SIG-M5 treated with dmso at 0.1 percent for 504 hours (cell line): ENCODE data around the gene OBP2B.
"Not testable (repeated sequence)": the region's sequence is repeated elsewhere in the genome, so short reads cannot be mapped to it uniquely, and the experiment has no call there.

Experiments
- DNase-seq: peaks from one replicate; lab custom pipeline; 2025; ENCODE audit not compliant: unreplicated experiment; lab: John Stamatoyannopoulos, UW

Gene OBP2B

DNA sequence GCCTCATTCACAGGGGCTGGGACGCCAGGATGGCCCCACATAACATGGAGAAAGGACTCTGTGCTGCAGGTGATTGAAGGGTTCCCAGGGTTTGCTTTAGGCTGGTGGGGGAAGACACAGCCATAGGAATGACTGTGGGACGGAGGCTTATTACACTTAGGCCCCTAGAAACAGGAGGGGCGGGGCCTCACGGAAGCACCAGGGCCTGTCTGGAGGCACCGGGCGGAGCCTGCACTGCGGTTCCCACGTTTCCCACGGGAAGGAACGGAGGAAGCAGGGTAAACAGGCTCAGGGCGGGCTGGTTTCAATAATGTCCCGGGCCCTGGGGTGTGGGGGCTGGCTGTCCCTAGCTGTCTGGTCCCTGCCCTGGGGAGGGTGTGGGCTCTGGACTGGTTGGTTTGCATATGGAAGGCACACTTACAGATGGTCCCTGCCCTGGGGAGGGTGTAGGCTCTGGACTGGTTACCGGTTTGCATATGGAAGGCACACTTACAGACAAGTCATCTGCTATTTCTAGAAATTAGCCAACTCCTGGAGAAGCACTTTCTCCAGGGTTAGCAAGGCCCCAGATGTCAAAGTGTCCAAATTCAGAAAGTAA lies 14.2 kb upstream of the OBP2B start:
- DNase-seq, result not testable (repeated sequence)

DNA sequence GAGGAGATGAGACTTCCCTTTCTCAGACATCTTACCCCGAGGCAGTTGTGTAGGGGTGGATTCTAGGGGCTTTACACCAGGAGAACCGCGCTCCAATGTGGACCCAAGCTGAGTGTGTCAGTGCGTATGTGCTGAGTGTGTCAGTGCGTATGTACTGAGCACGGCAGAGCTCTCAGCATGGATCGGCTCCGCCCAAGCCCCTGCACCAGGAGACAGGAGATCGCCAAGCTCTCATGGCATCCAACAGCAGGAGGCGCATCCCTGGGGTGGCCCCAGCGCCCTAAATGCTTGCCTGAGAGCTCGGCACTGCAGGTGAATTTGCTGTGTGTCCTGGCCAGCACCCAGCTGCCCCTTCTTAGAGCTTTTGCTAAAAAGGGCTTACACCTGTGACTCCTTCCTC lies 12.9 kb upstream of the OBP2B start:
- not testable (repeated sequence) for DNase-seq

DNA sequence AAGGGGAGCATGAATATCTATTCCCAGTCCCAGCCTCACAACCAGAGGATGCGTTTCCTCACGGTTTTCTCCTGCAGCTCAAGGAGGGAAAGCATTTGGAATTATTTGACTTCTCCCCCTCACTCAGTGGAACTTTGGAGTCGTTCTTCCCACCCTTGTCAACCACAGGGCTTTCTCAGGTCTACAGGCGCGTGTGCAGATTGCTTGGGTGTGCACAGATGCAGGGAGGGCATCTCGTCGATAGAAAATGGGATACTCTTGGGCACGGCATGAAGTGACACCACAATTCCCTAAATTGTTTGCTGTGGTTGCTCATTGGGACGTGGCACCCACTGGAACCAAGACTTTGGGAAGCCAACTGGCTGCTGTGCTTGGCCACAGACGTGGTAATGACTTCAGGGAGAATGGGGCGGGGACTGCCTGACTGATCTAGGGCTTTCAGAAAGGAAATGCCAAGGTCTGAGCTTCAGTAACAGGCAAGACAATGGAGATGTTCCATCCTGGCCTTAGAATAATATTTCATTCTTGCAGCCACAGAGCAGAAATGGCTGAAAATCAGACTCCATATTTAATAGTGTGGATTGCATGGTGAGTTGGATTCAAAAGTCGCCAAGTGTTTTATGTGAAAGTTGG lies 12.2 kb upstream of the OBP2B start:
- DNase-seq, result no peak

DNA sequence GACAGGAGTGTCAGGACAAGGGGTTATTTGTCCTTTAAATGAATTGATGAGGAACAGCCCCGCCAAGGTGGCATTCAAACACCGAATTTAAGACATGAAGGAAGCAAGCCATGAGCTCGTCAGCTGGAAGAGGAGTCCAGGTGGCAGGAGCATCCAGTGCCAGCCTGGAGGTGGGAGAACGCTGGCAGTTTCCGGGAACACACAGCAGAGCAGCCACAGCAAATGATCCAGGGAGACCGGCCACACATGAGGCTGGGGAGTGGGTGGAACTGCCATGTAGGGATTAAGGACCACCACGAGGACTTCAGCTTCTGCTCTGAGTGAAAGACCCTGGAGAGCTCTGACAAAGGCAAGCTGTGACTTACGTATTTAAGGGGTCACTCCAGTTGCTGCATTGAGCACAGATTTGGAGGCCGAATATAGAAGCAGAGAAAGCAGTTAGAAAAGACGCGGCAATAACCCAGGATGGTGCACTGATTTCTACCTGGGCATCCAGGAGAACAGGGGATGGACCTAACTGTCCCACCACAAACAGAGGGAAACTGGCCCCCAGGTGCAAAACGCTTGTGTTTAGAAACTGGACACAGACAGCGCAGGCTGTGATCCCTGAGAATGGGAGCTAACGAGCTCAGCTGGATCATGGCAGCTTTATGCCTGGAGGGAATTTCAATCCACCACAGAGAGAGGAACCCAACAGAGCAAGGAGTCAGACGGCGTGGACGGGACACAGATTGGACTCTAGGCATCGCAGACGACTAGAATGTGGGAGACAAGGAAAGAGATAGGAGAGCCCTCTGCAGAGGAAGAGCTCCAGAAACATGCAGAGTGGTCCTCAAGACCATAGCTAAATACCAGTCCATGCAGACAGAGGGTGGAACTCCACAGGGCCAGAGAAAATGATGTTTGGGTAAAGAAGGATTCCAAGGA lies 9.3 kb upstream of the OBP2B start:
- DNase-seq, result not testable (repeated sequence)

DNA sequence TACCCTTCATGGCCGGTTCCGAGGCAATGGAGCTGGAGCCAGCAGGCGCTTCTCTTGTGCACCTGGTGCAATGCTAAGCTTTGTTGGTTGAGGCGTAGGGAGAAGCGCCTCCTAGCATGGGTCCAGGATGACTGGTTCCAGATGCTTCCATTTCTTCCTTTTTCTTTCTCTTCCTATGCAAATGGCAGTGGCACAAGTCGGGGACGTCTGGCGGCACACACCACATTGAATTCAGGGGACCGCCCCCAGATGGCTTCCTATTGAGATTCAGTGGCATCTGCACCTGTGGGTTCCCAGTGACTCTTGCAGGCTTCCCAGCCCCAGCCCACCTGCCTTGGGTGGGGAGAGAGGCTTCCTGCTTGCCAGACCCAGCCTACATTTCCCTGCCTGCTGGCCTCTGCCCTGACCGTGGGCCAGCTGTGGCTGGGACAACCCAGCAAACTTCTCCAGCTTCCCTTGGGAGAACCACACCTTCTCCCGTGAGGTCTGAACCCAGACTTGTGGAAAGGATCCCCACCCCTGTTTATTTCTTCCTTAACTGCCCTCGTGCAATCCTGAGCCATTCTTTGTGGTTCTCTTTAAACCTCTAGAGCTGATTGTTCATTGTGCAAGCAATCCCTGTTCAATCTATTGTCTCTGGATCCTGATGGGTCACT lies 8.4 kb upstream of the OBP2B start:
- DNase-seq, result not testable (repeated sequence)

DNA sequence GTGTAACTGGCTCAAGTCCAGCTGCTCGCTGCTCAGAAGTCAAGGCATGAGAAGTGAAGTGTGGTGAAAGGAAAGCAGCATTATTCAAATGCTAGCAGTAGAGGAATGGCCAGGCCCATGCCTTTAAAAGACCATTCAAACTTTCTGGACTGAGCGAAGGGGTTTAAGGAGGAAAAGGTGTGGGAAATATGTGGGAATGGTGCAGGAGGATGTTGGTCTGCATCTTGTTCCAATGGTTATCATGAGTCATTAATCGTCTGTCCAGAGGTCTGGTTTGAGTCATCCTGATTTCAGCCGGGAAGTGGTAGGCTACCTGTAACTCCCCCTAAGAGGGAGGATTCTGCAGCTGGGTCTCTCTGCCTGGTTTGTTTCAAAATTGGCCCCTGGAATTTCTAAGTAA lies 5.2 kb upstream of the OBP2B start:
- not testable (repeated sequence) for DNase-seq

DNA sequence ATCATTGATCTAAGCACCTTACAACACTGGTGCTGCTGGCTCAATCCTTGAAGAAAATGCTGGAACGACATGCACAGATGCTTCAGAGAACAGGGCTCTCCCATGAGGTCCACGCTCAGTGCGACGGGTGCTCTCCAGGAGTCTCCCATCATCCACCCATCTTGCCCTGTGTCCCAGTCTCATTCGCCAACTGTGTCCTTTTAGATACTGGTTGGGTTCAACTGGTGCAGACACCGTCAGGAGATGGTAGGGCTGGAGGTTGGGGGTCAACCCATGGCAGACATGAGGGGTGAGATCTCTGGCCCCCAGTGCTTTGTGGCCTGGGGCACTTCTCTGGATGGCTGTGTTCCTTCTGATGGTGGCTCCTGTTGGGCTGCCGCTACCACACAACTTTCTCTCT lies 1.6 kb upstream of the OBP2B start:
- DNase-seq, result no peak

DNA sequence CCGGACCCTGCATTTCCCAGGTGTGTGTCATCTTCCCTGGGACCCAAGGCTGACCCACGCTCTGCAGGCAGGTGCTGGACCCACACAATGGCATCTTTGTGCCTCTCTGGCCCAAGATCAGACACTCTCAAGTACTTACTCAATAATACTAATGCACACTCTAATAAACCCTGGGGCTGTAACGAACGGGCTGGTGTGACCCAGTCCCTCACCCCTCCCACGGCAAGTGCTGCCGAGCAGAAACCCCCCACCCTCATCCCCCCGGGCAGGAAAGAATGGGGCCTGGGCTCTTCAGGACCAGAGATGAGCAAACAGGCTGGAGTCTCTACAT lies 1.1 kb upstream of the OBP2B start:
- no peak for DNase-seq

DNA sequence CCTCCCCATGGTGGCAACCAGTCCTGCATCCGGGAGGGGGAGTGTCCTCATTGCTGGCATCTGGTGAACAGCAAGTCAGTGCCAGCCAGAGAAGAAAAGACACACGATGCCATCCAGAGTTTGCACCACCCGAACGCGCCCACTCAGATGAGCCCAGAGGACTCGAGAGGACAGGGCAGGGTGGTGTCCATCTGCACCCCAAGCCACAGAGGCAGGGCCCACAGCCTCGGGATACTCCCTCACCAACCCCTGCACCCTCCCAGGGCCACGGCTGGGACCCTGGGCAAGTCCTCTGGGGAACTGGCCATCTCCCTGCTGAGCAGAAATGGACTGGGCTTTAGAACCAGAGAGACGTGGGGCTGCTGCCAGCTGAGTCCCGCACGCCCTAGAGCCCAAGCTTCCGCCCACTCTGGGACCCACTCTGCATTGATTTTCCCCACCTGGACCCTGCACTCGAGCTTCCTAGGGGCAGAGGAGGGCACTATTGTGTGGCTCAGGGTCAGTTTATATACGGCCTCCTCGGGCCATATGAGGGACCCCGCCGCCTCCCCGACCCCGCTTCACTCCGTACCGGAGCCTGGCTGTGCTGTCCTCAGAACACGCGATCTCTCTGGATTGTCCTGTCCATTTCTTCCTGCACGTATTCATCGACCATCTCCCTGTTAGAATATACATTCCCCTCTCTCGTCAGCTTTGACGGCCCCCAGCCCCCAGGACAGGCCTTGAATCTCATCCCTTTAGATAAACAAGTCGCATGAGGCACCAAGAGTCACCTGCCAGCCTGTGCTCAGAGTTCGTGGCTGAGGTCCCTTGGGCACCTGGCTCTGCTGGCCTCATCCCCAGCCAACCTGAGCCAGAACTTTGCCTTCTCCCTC lies 514 bp upstream of the OBP2B start:
- DNase-seq, result not testable (repeated sequence)

DNA sequence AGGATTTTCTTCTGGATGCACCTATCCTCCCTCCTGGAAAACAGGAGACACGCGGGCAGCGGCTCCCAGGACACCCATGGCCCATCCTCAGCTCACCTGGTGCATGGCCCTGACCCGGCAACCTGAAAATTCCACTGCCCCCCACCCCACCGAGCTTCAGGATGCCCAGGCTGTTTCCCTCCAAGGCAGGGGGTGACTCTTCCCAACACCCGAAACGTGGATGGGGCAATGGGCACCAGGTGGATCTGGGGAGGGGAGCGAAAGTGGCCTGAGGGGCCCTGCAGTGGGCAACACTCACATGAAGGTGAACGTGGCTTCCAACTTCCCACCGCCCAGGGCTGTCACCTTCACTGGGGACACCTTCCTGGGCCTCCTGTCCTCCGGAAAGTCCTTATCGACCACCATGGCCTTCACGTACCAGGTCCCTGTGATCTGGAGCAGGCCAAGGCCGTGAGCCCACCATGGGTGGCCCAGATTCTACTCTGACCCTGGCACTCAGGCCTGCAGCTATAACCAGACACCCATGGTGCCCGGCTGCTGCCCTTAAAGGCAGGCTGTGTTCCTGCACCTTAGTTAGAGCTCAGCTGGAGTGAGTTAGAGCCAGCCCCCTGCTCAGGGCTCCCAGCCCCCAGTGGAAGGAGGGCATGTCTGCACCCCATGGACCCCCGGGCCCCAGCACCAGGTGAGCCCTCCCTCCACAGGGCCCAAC lies 725 bp downstream of the OBP2B start:
- not testable (repeated sequence) for DNase-seq

DNA sequence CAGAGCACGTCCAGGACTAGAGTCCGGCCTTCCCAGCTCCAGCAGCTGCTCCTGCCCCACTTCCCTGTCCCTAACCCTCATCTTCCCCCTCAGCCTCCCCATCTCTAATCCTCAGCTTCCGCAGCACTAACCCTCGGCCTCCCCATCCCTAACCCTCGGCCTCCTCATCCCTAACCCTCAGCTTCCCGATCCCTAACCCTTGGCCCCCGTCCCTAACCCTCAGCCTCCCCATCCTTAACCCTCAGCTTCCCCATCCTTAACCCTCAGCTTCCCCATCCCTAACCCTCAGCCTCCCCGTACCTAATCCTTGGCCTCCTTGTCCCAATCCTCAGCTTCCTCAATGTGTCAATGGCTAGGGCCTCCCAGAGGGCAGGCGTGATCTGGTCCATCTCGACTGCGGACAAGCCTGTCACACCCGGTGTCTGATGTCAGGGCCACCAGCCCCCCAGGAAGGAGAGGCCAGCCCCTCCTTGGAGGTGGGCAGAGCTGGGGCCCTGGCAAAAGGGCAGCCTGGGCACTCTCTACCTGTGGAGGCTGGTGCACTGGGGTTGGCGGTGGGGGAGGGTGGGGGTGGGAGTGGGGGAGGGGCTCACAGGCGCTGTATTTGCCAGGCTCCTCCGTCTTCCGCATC lies 1.4 kb downstream of the OBP2B start:
- no peak for DNase-seq

DNA sequence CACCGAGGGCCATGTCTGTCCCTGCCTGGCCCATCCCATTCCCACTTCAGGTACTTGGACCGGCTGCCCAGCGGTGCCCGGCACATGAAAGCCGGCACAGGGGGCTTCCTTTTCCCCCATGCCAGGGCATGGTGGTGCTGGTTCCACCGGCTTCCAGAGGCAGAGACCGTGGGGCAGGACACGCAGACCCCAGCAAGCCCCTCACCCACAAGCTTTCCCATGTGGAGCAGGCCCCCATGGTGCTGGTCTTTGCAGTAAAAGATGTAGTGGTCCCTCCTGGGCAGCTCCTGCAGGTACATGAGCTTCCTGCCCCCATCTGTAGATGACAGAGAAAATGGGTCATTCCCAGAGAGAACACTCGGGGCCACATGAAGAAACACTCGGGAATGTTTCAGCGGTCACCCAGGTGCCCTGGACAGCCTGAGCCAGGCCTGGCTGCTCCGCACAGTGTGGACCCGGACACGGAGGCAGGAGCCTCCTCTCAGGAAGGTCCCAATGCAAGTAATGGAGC lies 2.0 kb downstream of the OBP2B start:
- DNase-seq, result no peak

DNA sequence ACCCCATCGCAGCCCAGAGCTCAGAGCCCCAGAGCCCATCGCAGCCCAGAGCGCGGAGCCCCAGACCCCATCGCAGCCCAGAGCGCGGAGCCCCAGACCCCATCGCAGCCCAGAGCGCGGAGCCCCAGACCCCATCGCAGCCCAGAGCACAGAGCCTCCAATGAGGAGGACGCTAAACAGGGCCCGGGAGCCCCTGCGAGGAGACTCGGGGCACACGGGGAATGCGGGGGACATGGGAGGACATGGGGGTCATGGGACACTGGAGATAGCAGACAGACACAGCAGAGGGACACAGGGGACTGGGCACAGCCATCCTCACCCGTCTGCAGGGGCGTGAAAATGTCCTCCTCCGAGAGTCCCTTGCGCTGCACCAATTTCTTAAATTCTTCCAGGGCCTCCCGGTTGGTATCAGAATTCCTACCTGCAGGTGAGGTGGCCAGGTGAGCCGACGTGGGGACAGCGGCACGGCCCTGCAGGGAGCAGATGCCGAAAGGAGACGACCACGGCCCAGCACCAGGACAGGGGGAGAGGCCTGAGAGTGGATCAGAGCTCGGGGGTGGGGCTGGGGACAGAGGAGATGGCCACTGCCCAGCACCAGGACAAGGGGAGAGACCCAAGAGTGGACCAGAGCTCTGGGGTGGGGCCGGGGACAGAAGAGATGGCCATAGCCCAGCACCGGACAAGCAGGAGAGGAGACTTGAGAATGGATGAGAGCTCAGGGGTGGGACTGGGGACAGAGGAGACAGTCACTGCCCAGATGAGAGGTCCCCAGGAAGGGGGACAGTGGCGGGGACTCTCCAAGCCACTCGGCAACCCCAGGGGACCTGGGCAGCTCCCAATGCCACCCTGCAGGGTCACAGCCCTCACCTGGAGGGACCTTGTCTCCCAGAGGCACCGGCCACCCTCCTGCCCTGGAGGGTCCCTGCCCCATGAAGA lies 2.8 kb downstream of the OBP2B start:
- DNase-seq, result no peak

DNA sequence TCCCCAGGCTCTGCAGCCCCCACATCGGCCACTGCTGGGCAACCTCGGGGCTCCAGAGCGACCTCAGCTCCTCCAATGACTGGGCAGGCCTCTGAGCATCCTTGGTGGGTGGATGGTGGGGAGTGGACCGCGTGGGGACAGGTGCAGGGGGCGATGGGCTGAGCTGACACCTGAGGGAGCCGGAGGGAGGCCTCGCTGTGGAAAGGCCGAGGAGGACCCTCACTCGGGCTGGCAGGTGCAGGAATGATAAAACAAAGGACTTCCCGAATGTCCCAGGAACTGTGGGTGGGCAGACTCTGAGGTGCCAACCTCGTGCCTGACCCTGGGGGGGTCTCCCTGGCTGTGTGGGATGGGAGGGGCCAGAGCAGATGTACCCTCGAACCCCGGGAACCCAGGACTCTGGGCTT lies 3.6 kb downstream of the OBP2B start:
- not testable (repeated sequence) for DNase-seq

DNA sequence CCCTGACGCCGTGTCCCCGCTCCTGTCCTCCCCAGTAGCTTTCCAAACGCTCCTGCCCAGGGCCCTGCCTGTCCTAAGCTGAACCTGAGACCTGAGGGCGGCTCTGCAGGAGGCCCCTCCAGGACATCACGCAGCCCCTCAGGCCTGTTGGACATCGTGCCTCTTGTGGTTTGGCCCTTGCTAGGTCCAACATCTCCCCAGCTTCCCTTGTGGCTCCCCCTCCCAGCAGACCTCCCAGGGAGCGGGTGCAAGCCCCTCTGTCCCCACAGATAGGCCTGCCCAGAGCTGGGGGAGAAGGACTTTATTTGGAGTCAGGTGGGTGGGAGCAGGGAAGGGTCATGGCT lies 4.1 kb downstream of the OBP2B start:
- no peak for DNase-seq

DNA sequence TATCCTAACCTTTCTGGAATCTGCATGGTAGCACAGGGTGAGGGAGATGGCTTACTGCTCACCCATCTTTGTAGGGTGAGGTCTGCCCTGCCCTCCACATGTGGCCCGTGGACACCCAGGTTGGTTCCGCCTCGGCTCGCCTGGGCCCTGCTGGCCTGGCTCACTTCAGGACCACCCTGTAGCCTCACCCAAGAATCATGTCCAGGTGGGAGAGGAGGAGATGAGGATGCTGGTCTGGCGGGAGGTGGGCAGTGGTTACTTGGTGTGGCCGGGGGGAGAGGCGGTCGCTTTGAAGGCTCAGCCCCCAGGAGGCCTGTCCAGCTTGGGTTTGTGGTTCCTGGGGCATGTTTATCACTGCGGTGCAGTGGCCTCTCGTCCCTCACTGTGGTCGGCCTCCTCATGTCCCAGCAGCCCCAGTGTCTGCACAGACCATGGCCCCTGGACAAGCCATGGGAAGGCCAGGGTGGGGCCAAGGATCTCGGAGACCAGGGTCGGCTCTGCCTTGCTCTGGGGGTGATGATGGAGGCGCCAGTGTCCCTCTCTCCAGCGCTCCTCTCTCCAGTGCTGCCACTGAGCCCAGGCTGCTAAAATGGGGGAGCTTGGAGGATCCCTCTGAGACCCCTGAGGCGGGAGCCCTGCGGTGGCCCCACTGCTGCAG lies 4.6 kb downstream of the OBP2B start:
- DNase-seq, result no peak

DNA sequence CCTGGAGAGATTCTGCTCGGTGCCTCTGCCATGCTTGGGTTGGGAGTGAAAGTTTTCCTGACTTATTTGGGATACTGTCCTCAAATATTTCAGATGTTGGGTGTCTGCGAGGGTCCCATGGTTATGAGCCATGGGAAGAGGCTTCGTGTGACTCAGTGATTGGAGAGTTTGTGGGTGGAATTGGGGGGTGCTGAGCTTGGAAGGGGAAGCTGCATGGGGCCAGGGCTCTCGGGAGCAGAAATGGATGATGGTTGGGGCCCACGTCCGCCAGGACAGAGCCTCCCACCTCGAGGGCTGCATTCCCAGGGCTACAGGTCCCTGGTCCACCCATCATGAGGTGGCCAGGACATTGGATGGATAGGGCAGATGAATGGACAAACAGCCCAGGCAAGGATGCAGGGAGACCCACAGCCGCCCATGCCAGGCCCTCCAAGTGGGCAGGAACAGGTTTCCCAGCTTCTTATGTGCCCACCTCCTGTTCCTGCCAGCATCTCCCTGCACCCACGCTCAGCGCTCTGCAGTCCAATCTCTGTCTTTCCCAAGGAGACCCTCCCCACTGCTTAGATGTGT lies 5.5 kb downstream of the OBP2B start:
- DNase-seq, result no peak
